OCI-M2 (cell line): Measurements from ENCODE around the gene CDKAL1.
"Not testable (repeated sequence)": the region's sequence is repeated elsewhere in the genome, so short reads cannot be mapped to it uniquely, and the experiment has no call there.

Experiments
- DNase-seq: peaks from one replicate; lab custom pipeline; 2025; ENCODE audit not compliant: unreplicated experiment; lab: John Stamatoyannopoulos, UW

CDKAL1 gene

DNA sequence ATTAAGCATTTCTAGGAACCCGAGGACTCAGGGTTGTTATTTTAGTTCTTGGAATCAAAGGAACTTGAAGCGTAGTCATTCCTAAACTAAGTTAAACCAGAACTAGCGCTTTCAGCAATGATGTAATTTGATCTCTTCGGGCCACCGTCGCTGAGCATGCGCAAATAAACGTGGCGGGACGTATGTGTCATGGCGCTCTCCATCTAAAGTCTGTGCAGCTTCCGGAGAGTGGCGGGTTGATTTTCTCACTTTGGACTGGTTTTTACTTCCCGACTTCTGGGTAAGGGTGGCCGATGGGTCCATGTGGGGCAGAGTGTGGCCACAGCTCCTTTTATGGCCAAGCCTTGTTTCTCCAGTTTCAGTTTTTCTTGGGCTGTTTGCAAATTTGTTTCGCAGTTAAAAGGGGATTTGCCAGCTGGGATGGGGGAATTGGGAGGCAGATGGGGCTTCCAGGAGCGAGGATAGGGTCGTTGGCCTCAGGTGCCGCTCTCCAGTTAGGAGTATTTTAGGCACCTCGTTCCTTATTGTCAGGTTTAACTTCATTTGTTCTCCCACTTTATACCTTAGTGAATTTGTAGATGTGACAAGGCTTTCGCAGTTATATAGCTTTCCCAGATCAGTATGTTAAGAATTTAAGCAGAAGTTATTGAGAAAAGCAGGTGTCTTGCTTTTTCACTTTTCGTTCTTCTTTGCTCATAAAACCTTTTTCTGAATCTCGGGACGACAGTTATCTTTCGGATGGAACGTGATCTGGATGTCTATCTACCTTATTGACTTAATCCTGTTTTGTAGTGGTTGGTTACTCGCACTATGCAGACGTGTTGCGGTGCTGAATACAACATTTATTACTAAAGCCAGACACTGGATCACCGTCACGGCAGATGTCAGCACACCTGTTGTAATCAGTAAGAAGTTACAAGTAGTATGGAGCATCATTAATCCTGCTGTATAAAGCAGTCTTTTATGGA is at the start of gene CDKAL1:
Gene CDKAL1, plus strand, starts transcription at position 163 of the 968 bp plus-strand sequence. CDS start 11,894 bp downstream, outside the sequence.
- DNase-seq: peak; percentile 63

- no peak for DNase-seq
Measured at GRCh38 chr6:20486641-20487040, 47.6 kb upstream of the CDKAL1 start.

- DNase-seq: no peak
Measured at GRCh38 chr6:20487669-20488375, 46.4 kb upstream of the CDKAL1 start.

GRCh38 chr6:20490591-20490990 is 43.7 kb upstream of the CDKAL1 start:
- DNase-seq: no peak

DNA sequence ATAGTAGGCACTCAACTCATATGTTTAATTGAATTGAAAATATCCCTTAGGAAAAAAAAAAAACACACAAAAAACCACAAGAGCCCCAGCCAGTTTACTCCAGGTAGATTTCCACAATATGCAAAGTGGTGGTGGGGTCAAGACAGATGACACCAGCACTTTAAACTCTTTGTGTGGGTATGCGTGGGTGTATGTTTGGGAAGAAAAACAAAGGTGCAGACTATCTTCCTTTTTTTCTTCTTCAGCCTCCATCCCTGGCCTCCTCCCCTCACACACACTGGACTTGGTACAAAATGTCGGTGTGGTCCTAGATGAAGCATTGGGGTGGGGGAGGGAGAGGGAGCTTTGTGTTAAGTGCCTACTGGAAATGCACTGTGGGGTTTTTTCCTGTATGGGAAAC is 42.2 kb upstream of the CDKAL1 start:
- DNase-seq: no peak

- DNase-seq: no peak
Measured at GRCh38 chr6:20497216-20498040, 36.8 kb upstream of the CDKAL1 start.

- no peak for DNase-seq
Measured at GRCh38 chr6:20498041-20498385, 36.2 kb upstream of the CDKAL1 start.

DNA sequence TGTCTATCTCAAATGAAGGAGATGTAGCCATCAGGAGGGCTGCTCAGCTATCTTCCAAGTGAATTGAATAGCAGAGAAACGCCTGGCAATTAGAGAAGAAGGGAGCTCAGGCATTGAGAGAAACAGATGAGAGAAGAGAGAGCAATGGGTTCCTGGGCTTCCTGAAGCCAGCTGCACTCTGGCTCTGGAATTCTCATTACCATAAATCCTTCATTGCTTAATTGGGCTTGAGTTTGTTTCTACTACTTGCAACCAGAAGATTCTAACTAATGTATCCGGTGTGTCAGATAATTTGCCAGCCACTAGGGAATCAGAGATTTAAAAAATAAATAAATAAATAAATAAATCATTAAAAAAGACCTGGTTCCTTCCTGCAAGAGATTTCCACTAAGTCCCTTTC is 25.0 kb upstream of the CDKAL1 start:
- no peak for DNase-seq

DNA sequence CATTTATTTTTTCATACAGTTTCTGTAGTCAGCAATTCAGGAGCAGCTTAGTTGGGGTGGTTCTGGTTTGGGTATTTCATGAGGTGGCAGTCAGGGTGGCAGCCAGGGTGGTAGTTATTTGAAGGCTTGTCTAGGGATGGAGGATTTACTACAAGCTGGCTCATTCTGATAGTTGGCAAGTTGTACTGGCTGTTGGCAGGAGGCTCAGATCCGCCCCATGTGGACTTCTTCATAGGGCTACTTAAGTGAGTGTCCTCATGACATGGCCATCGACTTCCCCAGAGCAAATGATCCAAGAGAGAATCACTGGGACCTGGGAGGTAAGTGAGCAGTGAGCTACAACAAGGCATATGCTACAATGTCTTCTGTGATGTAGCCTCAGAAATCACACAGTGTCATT is 22.4 kb upstream of the CDKAL1 start:
- no peak for DNase-seq

GRCh38 chr6:20525208-20525607 is 9.0 kb upstream of the CDKAL1 start:
- DNase-seq: not testable (repeated sequence)

GRCh38 chr6:20529086-20529448 is 5.2 kb upstream of the CDKAL1 start:
- DNase-seq: not testable (repeated sequence)

DNA sequence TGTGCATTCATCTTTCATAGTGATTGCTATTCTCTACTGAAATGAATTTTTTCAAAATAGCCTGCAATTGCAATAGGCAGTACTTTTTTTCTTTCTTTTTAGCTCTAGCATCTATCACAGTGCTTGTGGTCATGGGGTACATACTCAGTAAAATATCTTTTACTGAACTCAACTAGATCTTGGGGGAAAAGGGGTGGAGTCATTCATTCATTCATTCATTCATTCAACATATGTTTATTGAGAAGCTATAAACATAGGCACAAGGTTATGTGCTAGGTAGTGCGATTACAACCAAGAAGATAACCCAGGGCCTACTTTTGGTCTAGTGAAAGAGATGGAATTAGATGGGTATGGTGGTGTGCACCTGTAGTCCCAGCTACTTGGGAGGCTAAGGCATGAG is 1.4 kb upstream of the CDKAL1 start:
- no peak for DNase-seq

- no peak for DNase-seq
Measured at GRCh38 chr6:20533746-20534294, 437 bp upstream of the CDKAL1 start.

- DNase-seq: no peak
Measured at GRCh38 chr6:20538131-20538662, 3.9 kb downstream of the CDKAL1 start.

- no peak for DNase-seq
Measured at GRCh38 chr6:20538907-20539306, 4.7 kb downstream of the CDKAL1 start.

DNA sequence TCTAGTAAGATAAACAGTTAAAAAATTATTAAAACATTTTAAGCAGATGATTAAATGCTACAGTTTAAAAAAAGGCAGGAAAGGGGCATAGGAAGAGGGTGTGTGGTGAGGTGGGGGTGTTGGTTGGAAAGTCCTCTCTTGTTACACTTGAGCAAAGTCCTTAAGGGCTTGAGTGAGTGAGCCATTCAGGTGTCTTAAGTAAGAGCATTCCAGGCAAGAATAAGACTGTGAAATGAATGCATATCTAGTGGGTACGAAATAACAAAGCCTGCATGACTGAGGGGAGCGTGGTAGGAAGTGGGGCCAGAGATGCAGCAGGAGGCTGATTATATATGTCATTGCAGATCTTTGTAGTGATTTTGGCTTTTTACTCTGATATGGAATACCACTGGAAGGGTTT is 5.1 kb downstream of the CDKAL1 start:
- no peak for DNase-seq

GRCh38 chr6:20540683-20541082 is 6.4 kb downstream of the CDKAL1 start:
- DNase-seq: no peak

GRCh38 chr6:20541382-20541781 is 7.1 kb downstream of the CDKAL1 start:
- DNase-seq: no peak

- DNase-seq: no peak
Measured at GRCh38 chr6:20542927-20543602, 8.8 kb downstream of the CDKAL1 start.

DNA sequence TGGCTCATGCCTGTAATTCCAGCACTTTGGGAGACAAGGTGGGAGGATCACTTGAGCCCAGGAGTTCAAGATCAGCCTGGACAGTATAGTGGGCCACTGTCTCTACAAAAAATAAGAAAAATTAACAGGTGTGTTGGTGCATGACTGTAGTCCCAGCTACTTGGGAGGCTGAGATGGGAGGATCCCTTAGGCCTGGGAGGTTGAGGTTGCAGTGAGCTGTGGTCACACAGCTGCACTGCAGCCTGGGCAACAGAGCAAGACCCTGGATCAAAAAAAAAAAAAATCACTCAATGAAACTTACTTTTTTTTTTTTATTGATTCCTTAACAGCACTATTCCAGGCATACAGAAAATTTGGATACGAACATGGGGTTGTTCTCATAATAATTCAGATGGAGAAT is 14.0 kb downstream of the CDKAL1 start:
- DNase-seq: no peak
